Measurements from ENCODE around the gene KMT2B.

DNA sequence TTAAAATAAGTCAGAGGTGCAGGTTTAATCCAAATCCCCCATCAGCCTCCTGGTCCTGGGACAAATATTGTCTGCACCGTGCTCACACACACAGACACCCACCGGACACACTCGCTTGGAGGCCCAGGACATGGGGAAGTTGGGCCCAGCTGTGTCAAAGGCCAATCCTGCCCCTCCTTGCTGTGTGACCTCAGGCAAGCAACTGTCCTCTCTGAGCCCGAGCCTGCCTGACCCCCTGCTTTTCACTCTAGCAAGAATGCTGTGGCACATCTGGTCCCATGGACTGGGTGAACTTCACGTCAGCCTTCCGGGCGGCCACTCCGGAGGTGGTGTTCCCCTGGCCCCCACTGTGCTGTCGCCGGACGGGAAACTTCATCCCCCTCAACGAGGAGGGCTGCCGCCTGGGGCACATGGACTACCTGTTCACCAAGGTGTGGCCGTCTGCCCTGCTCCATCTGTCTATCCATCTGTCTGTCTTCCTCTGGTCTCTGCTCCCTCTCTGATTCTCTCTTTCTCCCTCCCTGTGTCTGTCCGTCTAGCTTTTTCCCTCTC is 42.1 kb upstream of the KMT2B start:
- TF ChIP-seq, protein P1, sequence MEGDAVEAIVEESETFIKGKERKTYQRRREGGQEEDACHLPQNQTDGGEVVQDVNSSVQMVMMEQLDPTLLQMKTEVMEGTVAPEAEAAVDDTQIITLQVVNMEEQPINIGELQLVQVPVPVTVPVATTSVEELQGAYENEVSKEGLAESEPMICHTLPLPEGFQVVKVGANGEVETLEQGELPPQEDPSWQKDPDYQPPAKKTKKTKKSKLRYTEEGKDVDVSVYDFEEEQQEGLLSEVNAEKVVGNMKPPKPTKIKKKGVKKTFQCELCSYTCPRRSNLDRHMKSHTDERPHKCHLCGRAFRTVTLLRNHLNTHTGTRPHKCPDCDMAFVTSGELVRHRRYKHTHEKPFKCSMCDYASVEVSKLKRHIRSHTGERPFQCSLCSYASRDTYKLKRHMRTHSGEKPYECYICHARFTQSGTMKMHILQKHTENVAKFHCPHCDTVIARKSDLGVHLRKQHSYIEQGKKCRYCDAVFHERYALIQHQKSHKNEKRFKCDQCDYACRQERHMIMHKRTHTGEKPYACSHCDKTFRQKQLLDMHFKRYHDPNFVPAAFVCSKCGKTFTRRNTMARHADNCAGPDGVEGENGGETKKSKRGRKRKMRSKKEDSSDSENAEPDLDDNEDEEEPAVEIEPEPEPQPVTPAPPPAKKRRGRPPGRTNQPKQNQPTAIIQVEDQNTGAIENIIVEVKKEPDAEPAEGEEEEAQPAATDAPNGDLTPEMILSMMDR (IDR thresholded peaks at IDR 0.05; ENCODE audit: low read depth, low read length), result no peak
- no peak for TF ChIP-seq EZH2phosphoT487 (IDR thresholded peaks at IDR 0.05; ENCODE audit: low read depth)

All from OCI-LY3 (cell line).